NCI-H345 treated with DMSO at 0.1 percent for 48 hours (cell line): ENCODE measurements around the gene C2CD4C.
"Not testable (repeated sequence)": the region's sequence is repeated elsewhere in the genome, so short reads cannot be mapped to it uniquely, and the experiment has no call there.

Experiments used
- DNase-seq: peaks from one replicate; lab custom pipeline; 2025; ENCODE audit not compliant: unreplicated experiment; lab: John Stamatoyannopoulos, UW

C2CD4C gene

GRCh38 chr19:408902-409515 is at the start of gene C2CD4C:
C2CD4C (minus strand) TSS chr19:409147; CDS start chr19:408361, 786 bp downstream.
- DNase-seq: no peak

- no peak for DNase-seq
Measured at GRCh38 chr19:458091-459042, 49.4 kb upstream of the C2CD4C start.

GRCh38 chr19:457636-458035 is 48.7 kb upstream of the C2CD4C start:
- DNase-seq: no peak

GRCh38 chr19:456547-457110 is 47.7 kb upstream of the C2CD4C start:
- no peak for DNase-seq

- no peak for DNase-seq
Measured at GRCh38 chr19:455851-456546, 47.1 kb upstream of the C2CD4C start.

GRCh38 chr19:455031-455705 is 46.2 kb upstream of the C2CD4C start:
- no peak for DNase-seq

GRCh38 chr19:453606-454005 is 44.7 kb upstream of the C2CD4C start:
- no peak for DNase-seq

GRCh38 chr19:452829-453228 is 43.9 kb upstream of the C2CD4C start:
- DNase-seq: no peak

GRCh38 chr19:450912-451481 is 42.0 kb upstream of the C2CD4C start:
- not testable (repeated sequence) for DNase-seq

- no peak for DNase-seq
Measured at GRCh38 chr19:449916-450315, 41.0 kb upstream of the C2CD4C start.

GRCh38 chr19:447816-448560 is 39.0 kb upstream of the C2CD4C start:
- DNase-seq: no peak

GRCh38 chr19:447064-447426 is 38.1 kb upstream of the C2CD4C start:
- no peak for DNase-seq

- DNase-seq: no peak
Measured at GRCh38 chr19:444677-445210, 35.8 kb upstream of the C2CD4C start.

GRCh38 chr19:443005-443404 is 34.1 kb upstream of the C2CD4C start:
- DNase-seq: no peak

GRCh38 chr19:442085-442484 is 33.1 kb upstream of the C2CD4C start:
- no peak for DNase-seq

GRCh38 chr19:441213-441836 is 32.4 kb upstream of the C2CD4C start:
- DNase-seq: no peak

GRCh38 chr19:440391-441212 is 31.7 kb upstream of the C2CD4C start:
- DNase-seq: no peak

- no peak for DNase-seq
Measured at GRCh38 chr19:439167-439900, 30.4 kb upstream of the C2CD4C start.
